Neuronal stem cell (in vitro differentiated cells): ENCODE measurements around the gene MTG1.

Experiments used
- DNase-seq: peaks from one replicate; pipeline ENCODE4 v3.0.0-alpha.2; 2013; ENCODE audit warnings: low spot score
- H2AFZ ChIP-seq: one replicate; pipeline ENCODE4 v1.6.1; 2013; ENCODE audit warnings: mild to moderate bottlenecking, low read length, inconsistent platforms
- H2AK5ac ChIP-seq: 2 replicates; pipeline ENCODE4 v1.6.1; 2013; ENCODE audit warnings: low read depth, mild to moderate bottlenecking, inconsistent platforms, low read length, moderate library complexity, mixed read lengths
- H2BK120ac ChIP-seq: 2 replicates; pipeline ENCODE4 v1.6.1; 2013; ENCODE audit warnings: low read depth, mild to moderate bottlenecking, inconsistent platforms, low read length, moderate library complexity, mixed read lengths
- H2BK12ac ChIP-seq: one replicate; pipeline ENCODE4 v1.6.1; 2013; ENCODE audit warnings: low read length, inconsistent platforms
- H2BK15ac ChIP-seq: 2 replicates; pipeline ENCODE4 v1.6.1; 2013; ENCODE audit warnings: mild to moderate bottlenecking, low read length, inconsistent platforms, mixed read lengths
- H2BK5ac ChIP-seq: one replicate; pipeline ENCODE4 v1.6.1; 2013; ENCODE audit warnings: inconsistent platforms, mild to moderate bottlenecking, low read length, moderate library complexity
- H3K14ac ChIP-seq: one replicate; pipeline ENCODE4 v1.6.1; 2013; ENCODE audit warnings: low read length, inconsistent platforms
- H3K18ac ChIP-seq: 2 replicates; pipeline ENCODE4 v1.6.1; 2013; ENCODE audit warnings: low read length, inconsistent platforms
- H3K23ac ChIP-seq: 2 replicates; pipeline ENCODE4 v1.6.1; 2013; ENCODE audit warnings: low read depth, mild to moderate bottlenecking, mixed read lengths, low read length, inconsistent platforms; ENCODE audit not compliant: poor library complexity
- H3K27ac ChIP-seq: replicated peaks from 3 replicates; pipeline ENCODE4 v1.5.1; 2013; ENCODE audit warnings: low read length, inconsistent platforms
- H3K27me3 ChIP-seq, 3 experiments: 2 replicates each; pipeline ENCODE4 v1.6.1; 2013; ENCODE audit warnings: low read length in 3 of 3, mild to moderate bottlenecking in 2 of 3, inconsistent platforms in 1 of 3, low read depth in 1 of 3, mixed read lengths in 1 of 3, moderate library complexity in 1 of 3; ENCODE audit not compliant: control insufficient read depth in 3 of 3, insufficient read depth in 3 of 3
- H3K36me3 ChIP-seq, 2 donors: replicated peaks in 1 of 2; 2 replicates each; pipeline ENCODE4 v1.6.1; 2013; ENCODE audit warnings: low read length in 2 of 2; ENCODE audit not compliant: control insufficient read depth in 2 of 2, insufficient read depth in 2 of 2
- H3K4ac ChIP-seq: 2 replicates; pipeline ENCODE4 v1.6.1; 2013; ENCODE audit warnings: inconsistent platforms, mild to moderate bottlenecking, low read length, moderate library complexity
- H3K4me1 ChIP-seq, 2 donors: 1 replicate in 1 of 2; 2 replicates in 1 of 2; pipeline ENCODE4 v1.6.1; 2013; ENCODE audit warnings: low read length in 2 of 2, low read depth in 1 of 2; ENCODE audit not compliant: control insufficient read depth in 2 of 2, insufficient read depth in 1 of 2
- H3K4me2 ChIP-seq: one replicate; pipeline ENCODE4 v1.6.1; 2013; ENCODE audit warnings: mild to moderate bottlenecking, low read length, inconsistent platforms; ENCODE audit not compliant: insufficient read depth, poor library complexity, severe bottlenecking
- H3K4me3 ChIP-seq, 2 donors: 2 replicates each; pipeline ENCODE4 v1.5.1; 2013; ENCODE audit warnings: low read length in 2 of 2, mild to moderate bottlenecking in 2 of 2, inconsistent platforms in 1 of 2, moderate library complexity in 1 of 2
- H3K79me1 ChIP-seq: one replicate; pipeline ENCODE4 v1.6.1; 2013; ENCODE audit warnings: low read depth, mild to moderate bottlenecking, inconsistent platforms, low read length, moderate library complexity
- H3K9ac ChIP-seq: one replicate; pipeline ENCODE4 v1.6.1; 2013; ENCODE audit warnings: mild to moderate bottlenecking, low read depth, low read length, inconsistent platforms; ENCODE audit not compliant: poor library complexity
- H3K9me3 ChIP-seq, 2 donors: replicated peaks in 1 of 2; 2 replicates each; pipeline versions ENCODE3 to v1.6.1; 2013; ENCODE audit warnings: low read length in 2 of 2, mild to moderate bottlenecking in 2 of 2, inconsistent platforms in 1 of 2, low read depth in 1 of 2, mixed read lengths in 1 of 2, moderate library complexity in 1 of 2; ENCODE audit not compliant: control insufficient read depth in 2 of 2, insufficient read depth in 1 of 2
- H4K8ac ChIP-seq: one replicate; pipeline ENCODE4 v1.6.1; 2013; ENCODE audit warnings: low read depth, mild to moderate bottlenecking, inconsistent platforms, low read length, moderate library complexity
- H4K91ac ChIP-seq: one replicate; pipeline ENCODE4 v1.6.1; 2013; ENCODE audit warnings: low read length, low read depth, mild to moderate bottlenecking, inconsistent platforms; ENCODE audit not compliant: poor library complexity
- WGBS, 2 donors: extraction: QIAGEN DNeasy Blood & Tissue Kit; methylation state at CpG; one replicate each; pipeline ENCODE4 v1.1.7; 2013; ENCODE audit warnings: missing lambda C conversion rate in 2 of 2, mixed read lengths in 1 of 2; ENCODE audit not compliant: insufficient read length in 2 of 2, insufficient replicate concordance in 1 of 2; ENCODE audit errors: extremely low coverage in 2 of 2; 5-methylcytosine and 5-hydroxymethylcytosine counted together

The MTG1 gene

GRCh38 chr10:133405272-133405671 is 11.3 kb downstream of the MTG1 start:
- no CpG with 5 or more reads among the region's 2 CpGs for WGBS, 2 donors
- H3K9me3 ChIP-seq, result peaks cover 2 to 29% of the 10 kb centered on the region in 2 donors
- H3K4me2 ChIP-seq, result no peak overlapping the region
- H4K91ac ChIP-seq, result no peak overlapping the region
- H4K8ac ChIP-seq, result no peak overlapping the region
- no peak overlapping the region for H3K4me3 ChIP-seq
- H3K4ac ChIP-seq, result no peak overlapping the region
- peaks cover 0 to 2% (median 0%) of the 10 kb centered on the region in 3 experiments for H3K27me3 ChIP-seq
- H3K18ac ChIP-seq, result no peak overlapping the region
- H2BK12ac ChIP-seq, result no peak overlapping the region
- no peak overlapping the region for H3K27ac ChIP-seq
- no peak for DNase-seq
- H2AFZ ChIP-seq, result no peak overlapping the region
- H3K79me1 ChIP-seq, result peaks cover 10% of the 10 kb centered on the region
- H2BK5ac ChIP-seq, result no peak overlapping the region
- H2AK5ac ChIP-seq, result no peak overlapping the region
- no peak overlapping the region for H3K14ac ChIP-seq
- H3K4me1 ChIP-seq, result no peaks in the 10 kb centered on the region
- peaks cover 28 to 97% of the 10 kb centered on the region in 2 donors for H3K36me3 ChIP-seq
- H3K9ac ChIP-seq, result no peak overlapping the region
- H2BK15ac ChIP-seq, result no peak overlapping the region
- no peak overlapping the region for H3K23ac ChIP-seq
- no peak overlapping the region for H2BK120ac ChIP-seq

- no peak overlapping the region for H2AFZ ChIP-seq
- no peak overlapping the region for H4K91ac ChIP-seq
- H3K9me3 ChIP-seq, result peaks cover 2 to 36% of the 10 kb centered on the region in 2 donors
- H2AK5ac ChIP-seq, result no peak overlapping the region
- no peak overlapping the region for H2BK5ac ChIP-seq
- no peaks in the 10 kb centered on the region for H3K4me1 ChIP-seq
- no peak overlapping the region for H3K4me3 ChIP-seq
- H3K23ac ChIP-seq, result no peak overlapping the region
- no CpG with 5 or more reads among the region's 8 CpGs for WGBS, 2 donors
- H4K8ac ChIP-seq, result no peak overlapping the region
- H3K18ac ChIP-seq, result no peak overlapping the region
- H3K14ac ChIP-seq, result no peak overlapping the region
- peaks cover 10% of the 10 kb centered on the region for H3K79me1 ChIP-seq
- DNase-seq, result no peak
- H3K4ac ChIP-seq, result no peak overlapping the region
- no peak overlapping the region for H3K4me2 ChIP-seq
- H2BK120ac ChIP-seq, result no peak overlapping the region
- no peak overlapping the region for H3K9ac ChIP-seq
- H3K27ac ChIP-seq, result no peak overlapping the region
- H2BK12ac ChIP-seq, result no peak overlapping the region
- H3K36me3 ChIP-seq, result peaks cover 26 to 97% of the 10 kb centered on the region in 2 donors
- H3K27me3 ChIP-seq, result peaks cover 0 to 2% (median 0%) of the 10 kb centered on the region in 3 experiments
- no peak overlapping the region for H2BK15ac ChIP-seq
These were observed 12.0 kb downstream of the MTG1 start for GRCh38 chr10:133405844-133406527.

GRCh38 chr10:133411523-133412380 is 17.8 kb downstream of the MTG1 start:
- H3K14ac ChIP-seq, result no peak overlapping the region
- H3K9ac ChIP-seq, result no peak overlapping the region
- H3K4ac ChIP-seq, result no peak overlapping the region
- H2AK5ac ChIP-seq, result no peak overlapping the region
- DNase-seq, result no peak
- H3K23ac ChIP-seq, result no peak overlapping the region
- H2AFZ ChIP-seq, result no peak overlapping the region
- H2BK120ac ChIP-seq, result no peak overlapping the region
- H4K8ac ChIP-seq, result no peak overlapping the region
- H3K27me3 ChIP-seq, result no peaks in the 10 kb centered on the region
- no peak overlapping the region for H3K4me2 ChIP-seq
- H3K79me1 ChIP-seq, result no peaks in the 10 kb centered on the region
- H3K27ac ChIP-seq, result no peak overlapping the region
- no peaks in the 10 kb centered on the region for H3K4me1 ChIP-seq
- no peak overlapping the region for H3K4me3 ChIP-seq
- H3K9me3 ChIP-seq, result peaks cover 12 to 66% of the 10 kb centered on the region in 2 donors
- H3K18ac ChIP-seq, result no peak overlapping the region
- no peak overlapping the region for H2BK15ac ChIP-seq
- H4K91ac ChIP-seq, result no peak overlapping the region
- no peak overlapping the region for H2BK5ac ChIP-seq
- H2BK12ac ChIP-seq, result no peak overlapping the region
- H3K36me3 ChIP-seq, result peaks cover 18 to 82% of the 10 kb centered on the region in 2 donors
- no CpG with 5 or more reads among the region's 7 CpGs for WGBS, 2 donors

- Histone ChIP-seq H2BK12ac (no peak overlapping the region), H3K9me3 (peaks cover 12 to 63% of the 10 kb centered on the region in 2 donors), H2BK5ac (no peak overlapping the region), H3K4me2 (no peak overlapping the region), H3K27ac (no peak overlapping the region), H3K14ac (no peak overlapping the region), H3K27me3 (no peaks in the 10 kb centered on the region), H3K79me1 (no peaks in the 10 kb centered on the region), H3K4me3 (no peak overlapping the region), H4K91ac (no peak overlapping the region), H3K4ac (no peak overlapping the region), H3K18ac (no peak overlapping the region), H3K23ac (no peak overlapping the region), H2AFZ (no peak overlapping the region), H3K9ac (no peak overlapping the region), H2BK120ac (no peak overlapping the region), H2BK15ac (no peak overlapping the region), H3K4me1 (no peaks in the 10 kb centered on the region), H4K8ac (no peak overlapping the region), H3K36me3 (peaks cover 18 to 76% of the 10 kb centered on the region in 2 donors), H2AK5ac (no peak overlapping the region)
- no peak for DNase-seq
These were observed 18.4 kb downstream of the MTG1 start for GRCh38 chr10:133412381-133412711.
